HEK293 (cell line): ENCODE measurements around the gene SKI.

Experiments used
- MZF1 ChIP-seq: fragments of 450-650 bp; formaldehyde crosslinking; IDR thresholded peaks from 2 replicates; pipeline ENCODE4 v1.5.1; 2017; ENCODE audit warnings: missing biosample characterization, missing genetic modification characterization, borderline replicate concordance
- SETDB1 ChIP-seq: IDR thresholded peaks from one replicate; pipeline ENCODE4 v1.6.1; 2017; ENCODE audit warnings: mild to moderate bottlenecking, low read length, moderate library complexity, mixed read lengths; ENCODE audit not compliant: insufficient read length
- ZBTB17 ChIP-seq: fragments of 450-650 bp; formaldehyde crosslinking; IDR thresholded peaks from 2 replicates; pipeline ENCODE4 v1.5.1; 2016; ENCODE audit warnings: missing biosample characterization, missing genetic modification characterization
- ZFHX2 ChIP-seq: fragments of 450-650 bp; formaldehyde crosslinking; conservative IDR thresholded peaks from 2 replicates; pipeline ENCODE4 v1.5.1; 2016; ENCODE audit warnings: missing biosample characterization, missing genetic modification characterization
- ZNF248 ChIP-seq: fragments of 450-650 bp; formaldehyde crosslinking; IDR thresholded peaks from 2 replicates; pipeline ENCODE4 v1.5.1; 2017; ENCODE audit warnings: missing biosample characterization, missing genetic modification characterization
- ZNF629 ChIP-seq: fragments of 450-650 bp; formaldehyde crosslinking; IDR thresholded peaks from 2 replicates; pipeline ENCODE4 v1.5.1; 2017; ENCODE audit warnings: missing biosample characterization, missing genetic modification characterization
- TF ChIP-seq, protein P1 (sequence below): fragments of 450-650 bp; formaldehyde crosslinking; IDR thresholded peaks from 2 replicates; pipeline ENCODE4 v1.5.1; 2016; ENCODE audit warnings: missing biosample characterization, missing genetic modification characterization
- TF ChIP-seq, protein P2 (sequence below): fragments of 450-650 bp; formaldehyde crosslinking; IDR thresholded peaks from 2 replicates; pipeline ENCODE4 v1.5.1; 2016; ENCODE audit warnings: missing biosample characterization, missing genetic modification characterization
- TF ChIP-seq, protein P3 (sequence below): fragments of 450-650 bp; formaldehyde crosslinking; IDR thresholded peaks from 2 replicates; pipeline ENCODE4 v1.5.1; 2016; ENCODE audit warnings: missing biosample characterization, missing genetic modification characterization, borderline replicate concordance

DNA sequence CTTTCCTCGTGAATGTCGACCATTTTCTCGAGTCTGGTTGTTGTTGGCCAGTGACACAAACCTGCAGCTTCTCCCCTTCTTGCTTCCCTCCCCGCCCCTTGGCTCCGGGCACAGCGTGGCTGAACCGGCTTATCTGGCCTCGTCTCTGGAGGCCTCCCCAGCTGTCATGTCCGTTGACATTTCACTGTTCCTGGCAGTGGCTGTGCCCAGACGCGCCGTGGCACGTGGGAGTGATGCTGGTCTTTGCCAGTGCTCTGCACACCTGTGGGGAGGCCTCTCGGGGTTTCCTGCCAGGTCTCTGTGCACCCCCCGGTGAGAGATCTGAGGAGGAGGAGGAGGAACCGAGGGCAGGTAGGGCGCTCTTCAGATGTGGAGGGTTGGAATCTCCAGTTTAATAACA, 23.7 kb downstream of the SKI start:
- TF ChIP-seq ZBTB17 (no peak), SETDB1 (no peak), ZNF248 (tag by site-specific recombination) (no peak), MZF1 (tag by site-specific recombination) (no peak), ZNF629 (tag by site-specific recombination) (no peak), ZFHX2 (no peak)
- TF ChIP-seq, protein P1, sequence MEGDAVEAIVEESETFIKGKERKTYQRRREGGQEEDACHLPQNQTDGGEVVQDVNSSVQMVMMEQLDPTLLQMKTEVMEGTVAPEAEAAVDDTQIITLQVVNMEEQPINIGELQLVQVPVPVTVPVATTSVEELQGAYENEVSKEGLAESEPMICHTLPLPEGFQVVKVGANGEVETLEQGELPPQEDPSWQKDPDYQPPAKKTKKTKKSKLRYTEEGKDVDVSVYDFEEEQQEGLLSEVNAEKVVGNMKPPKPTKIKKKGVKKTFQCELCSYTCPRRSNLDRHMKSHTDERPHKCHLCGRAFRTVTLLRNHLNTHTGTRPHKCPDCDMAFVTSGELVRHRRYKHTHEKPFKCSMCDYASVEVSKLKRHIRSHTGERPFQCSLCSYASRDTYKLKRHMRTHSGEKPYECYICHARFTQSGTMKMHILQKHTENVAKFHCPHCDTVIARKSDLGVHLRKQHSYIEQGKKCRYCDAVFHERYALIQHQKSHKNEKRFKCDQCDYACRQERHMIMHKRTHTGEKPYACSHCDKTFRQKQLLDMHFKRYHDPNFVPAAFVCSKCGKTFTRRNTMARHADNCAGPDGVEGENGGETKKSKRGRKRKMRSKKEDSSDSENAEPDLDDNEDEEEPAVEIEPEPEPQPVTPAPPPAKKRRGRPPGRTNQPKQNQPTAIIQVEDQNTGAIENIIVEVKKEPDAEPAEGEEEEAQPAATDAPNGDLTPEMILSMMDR (tag by site-specific recombination) = no peak
- TF ChIP-seq, protein P2, sequence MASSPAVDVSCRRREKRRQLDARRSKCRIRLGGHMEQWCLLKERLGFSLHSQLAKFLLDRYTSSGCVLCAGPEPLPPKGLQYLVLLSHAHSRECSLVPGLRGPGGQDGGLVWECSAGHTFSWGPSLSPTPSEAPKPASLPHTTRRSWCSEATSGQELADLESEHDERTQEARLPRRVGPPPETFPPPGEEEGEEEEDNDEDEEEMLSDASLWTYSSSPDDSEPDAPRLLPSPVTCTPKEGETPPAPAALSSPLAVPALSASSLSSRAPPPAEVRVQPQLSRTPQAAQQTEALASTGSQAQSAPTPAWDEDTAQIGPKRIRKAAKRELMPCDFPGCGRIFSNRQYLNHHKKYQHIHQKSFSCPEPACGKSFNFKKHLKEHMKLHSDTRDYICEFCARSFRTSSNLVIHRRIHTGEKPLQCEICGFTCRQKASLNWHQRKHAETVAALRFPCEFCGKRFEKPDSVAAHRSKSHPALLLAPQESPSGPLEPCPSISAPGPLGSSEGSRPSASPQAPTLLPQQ (tag by site-specific recombination) = no peak
- TF ChIP-seq, protein P3, sequence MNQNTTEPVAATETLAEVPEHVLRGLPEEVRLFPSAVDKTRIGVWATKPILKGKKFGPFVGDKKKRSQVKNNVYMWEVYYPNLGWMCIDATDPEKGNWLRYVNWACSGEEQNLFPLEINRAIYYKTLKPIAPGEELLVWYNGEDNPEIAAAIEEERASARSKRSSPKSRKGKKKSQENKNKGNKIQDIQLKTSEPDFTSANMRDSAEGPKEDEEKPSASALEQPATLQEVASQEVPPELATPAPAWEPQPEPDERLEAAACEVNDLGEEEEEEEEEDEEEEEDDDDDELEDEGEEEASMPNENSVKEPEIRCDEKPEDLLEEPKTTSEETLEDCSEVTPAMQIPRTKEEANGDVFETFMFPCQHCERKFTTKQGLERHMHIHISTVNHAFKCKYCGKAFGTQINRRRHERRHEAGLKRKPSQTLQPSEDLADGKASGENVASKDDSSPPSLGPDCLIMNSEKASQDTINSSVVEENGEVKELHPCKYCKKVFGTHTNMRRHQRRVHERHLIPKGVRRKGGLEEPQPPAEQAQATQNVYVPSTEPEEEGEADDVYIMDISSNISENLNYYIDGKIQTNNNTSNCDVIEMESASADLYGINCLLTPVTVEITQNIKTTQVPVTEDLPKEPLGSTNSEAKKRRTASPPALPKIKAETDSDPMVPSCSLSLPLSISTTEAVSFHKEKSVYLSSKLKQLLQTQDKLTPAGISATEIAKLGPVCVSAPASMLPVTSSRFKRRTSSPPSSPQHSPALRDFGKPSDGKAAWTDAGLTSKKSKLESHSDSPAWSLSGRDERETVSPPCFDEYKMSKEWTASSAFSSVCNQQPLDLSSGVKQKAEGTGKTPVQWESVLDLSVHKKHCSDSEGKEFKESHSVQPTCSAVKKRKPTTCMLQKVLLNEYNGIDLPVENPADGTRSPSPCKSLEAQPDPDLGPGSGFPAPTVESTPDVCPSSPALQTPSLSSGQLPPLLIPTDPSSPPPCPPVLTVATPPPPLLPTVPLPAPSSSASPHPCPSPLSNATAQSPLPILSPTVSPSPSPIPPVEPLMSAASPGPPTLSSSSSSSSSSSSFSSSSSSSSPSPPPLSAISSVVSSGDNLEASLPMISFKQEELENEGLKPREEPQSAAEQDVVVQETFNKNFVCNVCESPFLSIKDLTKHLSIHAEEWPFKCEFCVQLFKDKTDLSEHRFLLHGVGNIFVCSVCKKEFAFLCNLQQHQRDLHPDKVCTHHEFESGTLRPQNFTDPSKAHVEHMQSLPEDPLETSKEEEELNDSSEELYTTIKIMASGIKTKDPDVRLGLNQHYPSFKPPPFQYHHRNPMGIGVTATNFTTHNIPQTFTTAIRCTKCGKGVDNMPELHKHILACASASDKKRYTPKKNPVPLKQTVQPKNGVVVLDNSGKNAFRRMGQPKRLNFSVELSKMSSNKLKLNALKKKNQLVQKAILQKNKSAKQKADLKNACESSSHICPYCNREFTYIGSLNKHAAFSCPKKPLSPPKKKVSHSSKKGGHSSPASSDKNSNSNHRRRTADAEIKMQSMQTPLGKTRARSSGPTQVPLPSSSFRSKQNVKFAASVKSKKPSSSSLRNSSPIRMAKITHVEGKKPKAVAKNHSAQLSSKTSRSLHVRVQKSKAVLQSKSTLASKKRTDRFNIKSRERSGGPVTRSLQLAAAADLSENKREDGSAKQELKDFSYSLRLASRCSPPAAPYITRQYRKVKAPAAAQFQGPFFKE (tag by site-specific recombination) = no peak
